HS-5 (cell line): ENCODE data around the gene SURF1.
"Not testable (repeated sequence)": the region's sequence is repeated elsewhere in the genome, so short reads cannot be mapped to it uniquely, and the experiment has no call there.

ENCODE experiments used
- DNase-seq: peaks from one replicate; pipeline ENCODE4 v3.0.0-alpha.2; 2012; ENCODE audit warnings: low read depth

Gene SURF1

GRCh38 chr9:133342570-133342969, 13.7 kb downstream of the SURF1 start:
- no peak for DNase-seq

- DNase-seq = no peak
Observed at GRCh38 chr9:133342069-133342406, 14.2 kb downstream of the SURF1 start.

GRCh38 chr9:133341369-133342068, 14.8 kb downstream of the SURF1 start:
- no peak for DNase-seq

- DNase-seq = no peak
Observed at GRCh38 chr9:133340916-133341315, 15.4 kb downstream of the SURF1 start.

- DNase-seq = no peak
Observed at GRCh38 chr9:133340256-133340655, 16.0 kb downstream of the SURF1 start.

- no peak for DNase-seq
Observed at GRCh38 chr9:133339641-133340040, 16.6 kb downstream of the SURF1 start.

GRCh38 chr9:133335924-133336811, 20.1 kb downstream of the SURF1 start, which contains the start of gene SURF6:
Gene SURF6, minus strand, starts transcription at chr9:133336188. Its CDS starts 56 bp downstream, at chr9:133336132.
- DNase-seq = peak; percentile 49

GRCh38 chr9:133334888-133335287, 21.4 kb downstream of the SURF1 start:
- not testable (repeated sequence) for DNase-seq

GRCh38 chr9:133334161-133334560, 22.1 kb downstream of the SURF1 start:
- no peak for DNase-seq

GRCh38 chr9:133333566-133333965, 22.7 kb downstream of the SURF1 start:
- no peak for DNase-seq

GRCh38 chr9:133333011-133333410, 23.3 kb downstream of the SURF1 start:
- no peak for DNase-seq

- no peak for DNase-seq
Observed at GRCh38 chr9:133332381-133332730, 23.9 kb downstream of the SURF1 start.

GRCh38 chr9:133331641-133332380, 24.5 kb downstream of the SURF1 start:
- DNase-seq = no peak

GRCh38 chr9:133331221-133331620, 25.1 kb downstream of the SURF1 start:
- DNase-seq = no peak

- DNase-seq = not testable (repeated sequence)
Observed at GRCh38 chr9:133329306-133330156, 26.8 kb downstream of the SURF1 start.

GRCh38 chr9:133327834-133328484, 28.3 kb downstream of the SURF1 start:
- no peak for DNase-seq

- DNase-seq = not testable (repeated sequence)
Observed at GRCh38 chr9:133327021-133327420, 29.3 kb downstream of the SURF1 start.

- no peak for DNase-seq
Observed at GRCh38 chr9:133323991-133324703, 32.1 kb downstream of the SURF1 start.

GRCh38 chr9:133323211-133323610, 33.1 kb downstream of the SURF1 start:
- no peak for DNase-seq

- DNase-seq = no peak
Observed at GRCh38 chr9:133322701-133323100, 33.6 kb downstream of the SURF1 start.
